Measurements from ENCODE around the gene GLMP.

- TF ChIP-seq CTCF (optimal IDR thresholded peaks at IDR 0.05 in 1 of 3, IDR thresholded peaks at IDR 0.05 in 1 of 3, conservative IDR thresholded peaks at IDR 0.05 in 1 of 3; ENCODE audit: extremely low read depth in 1 of 3, insufficient read depth in 2 of 3, low read length in 3 of 3) (no peak), EZH2 (IDR thresholded peaks at IDR 0.05; ENCODE audit: low read length) (no peak)
Observed at GRCh38 chr1:156284112-156284511, 11.4 kb downstream of the GLMP start, which contains the start of gene TMEM79.
